Right lobe of liver (tissue), 6 donors: ENCODE measurements around the gene ADCY1. TPM values are rescaled to one million over a fixed set of nuclear protein-coding genes. Genes with fewer than 3 reads are reported as not detected.

Experiments
- ATAC-seq, 4 donors: fragments of 200-7000 bp; cut with Tn5 transposase; one replicate each; pipeline ENCODE4 v1.9.1; 2020; ENCODE audit warnings: mild to moderate bottlenecking in 4 of 4, moderate library complexity in 4 of 4
- DNase-seq, 3 donors: peaks; one replicate each; pipeline ENCODE4 v3.0.0-alpha.2; 2020
- H3K27ac ChIP-seq, 3 donors: fragments of 200-600 bp; one replicate each; pipeline ENCODE4 v1.8.0; 2022
- H3K27me3 ChIP-seq, 2 donors: fragments of 200-600 bp; one replicate each; pipeline ENCODE4 v1.8.0; 2022
- H3K36me3 ChIP-seq, 4 donors: fragments of 200-600 bp; sonication (generic) in 1 of 4; one replicate each; pipeline versions ENCODE4 v1.5.1 to v1.8.0; 2017 to 2022; ENCODE audit warnings: control low read depth in 1 of 4
- H3K4me1 ChIP-seq, 4 donors: fragments of 200-600 bp; sonication (generic) in 1 of 4; one replicate each; pipeline versions ENCODE4 v1.5.1 to v1.8.0; 2017 to 2022; ENCODE audit warnings: control low read depth in 1 of 4
- H3K4me3 ChIP-seq, 3 donors: fragments of 200-600 bp; one replicate each; pipeline ENCODE4 v1.8.0; 2022
- H3K9me3 ChIP-seq, 4 donors: fragments of 200-600 bp; sonication (generic) in 1 of 4; one replicate each; pipeline versions ENCODE4 v1.5.1 to v1.8.0; 2017 to 2022; ENCODE audit warnings: control low read depth in 1 of 4
- POLR2A ChIP-seq: fragments of 450-650 bp; IDR thresholded peaks from one replicate; pipeline ENCODE4 v1.6.1; 2017; ENCODE audit warnings: antibody characterized with exemption, mild to moderate bottlenecking
- WGBS: methylation state at CpG from one replicate; pipeline ENCODE4 v1.1.6; 2018; ENCODE audit warnings: low coverage, low lambda C conversion rate; ENCODE audit not compliant: insufficient coverage; ENCODE audit errors: missing lambda C conversion rate; 5-methylcytosine and 5-hydroxymethylcytosine counted together
- intact Hi-C, 2 donors: fragments of 100-400 bp; cut with DNase I; formaldehyde crosslinking; loops; one replicate each; pipeline versions ENCODE4 v1.11.2 to v1.14.1; 2022
- total RNA-seq, 6 experiments: library from RNA; depleted of rRNA in 2 of 6; stranded (reverse); fragments of >200 nt in 2 of 6; fragmentation: NEBNext Ultra II Directional in 3 of 6; extraction: Animal tissue kit (Norgen Biotek cat#: 25700) in 3 of 6; gene quantifications; one replicate each; pipeline versions ENCODE4 v1.1.0 to v1.2.4, GENCODE V29; 2016 to 2023
- TF ChIP-seq, protein P1 (sequence below), 4 donors: fragments of 200-600 bp in 3 of 4; fragments of 450-650 bp in 1 of 4; IDR thresholded peaks; one replicate each; pipeline versions ENCODE4 v1.5.1 to v1.8.0; 2016 to 2022; ENCODE audit warnings: antibody characterized with exemption in 4 of 4, mild to moderate bottlenecking in 2 of 4
- donor health status: DM: no; HTN: yes; CAD: no.
- donor health status: DM: no; HTN: no; CAD: no.
- donor health status: DM: no; HTN: no; CAD: no.
- donor health status: DM: no; HTN: yes; CAD: no.
- donor health status: DM: no; HTN: yes; CAD: no.

Gene ADCY1
- total RNA-seq, 6 experiments from 2014 or later = 7.2 to 17.6 (median 9.3) TPM

DNA sequence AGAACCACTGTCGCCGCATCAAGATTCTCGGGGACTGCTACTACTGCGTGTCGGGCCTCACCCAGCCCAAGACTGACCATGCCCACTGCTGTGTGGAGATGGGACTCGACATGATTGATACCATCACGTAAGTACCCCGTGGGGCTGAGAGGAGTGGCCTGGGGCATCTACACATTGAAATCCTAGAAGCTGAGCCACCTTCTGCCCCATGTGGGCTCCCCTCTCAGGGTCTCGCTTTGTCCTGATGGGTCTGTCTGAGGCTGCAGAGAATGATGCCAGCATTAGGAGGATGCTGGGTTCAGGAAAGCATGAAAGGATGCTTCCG is 74.5 kb downstream of the ADCY1 start:
- Histone ChIP-seq H3K36me3 (no peaks in the 10 kb centered on the region), H3K9me3 (no peaks in the 10 kb centered on the region), H3K27me3 (no peaks in the 10 kb centered on the region), H3K27ac (no peak overlapping the region), H3K4me3 (no peak overlapping the region), H3K4me1 (no peaks in the 10 kb centered on the region)
- intact Hi-C loops = no loop called here
- DNase-seq = no peak
- TF ChIP-seq, protein P1, sequence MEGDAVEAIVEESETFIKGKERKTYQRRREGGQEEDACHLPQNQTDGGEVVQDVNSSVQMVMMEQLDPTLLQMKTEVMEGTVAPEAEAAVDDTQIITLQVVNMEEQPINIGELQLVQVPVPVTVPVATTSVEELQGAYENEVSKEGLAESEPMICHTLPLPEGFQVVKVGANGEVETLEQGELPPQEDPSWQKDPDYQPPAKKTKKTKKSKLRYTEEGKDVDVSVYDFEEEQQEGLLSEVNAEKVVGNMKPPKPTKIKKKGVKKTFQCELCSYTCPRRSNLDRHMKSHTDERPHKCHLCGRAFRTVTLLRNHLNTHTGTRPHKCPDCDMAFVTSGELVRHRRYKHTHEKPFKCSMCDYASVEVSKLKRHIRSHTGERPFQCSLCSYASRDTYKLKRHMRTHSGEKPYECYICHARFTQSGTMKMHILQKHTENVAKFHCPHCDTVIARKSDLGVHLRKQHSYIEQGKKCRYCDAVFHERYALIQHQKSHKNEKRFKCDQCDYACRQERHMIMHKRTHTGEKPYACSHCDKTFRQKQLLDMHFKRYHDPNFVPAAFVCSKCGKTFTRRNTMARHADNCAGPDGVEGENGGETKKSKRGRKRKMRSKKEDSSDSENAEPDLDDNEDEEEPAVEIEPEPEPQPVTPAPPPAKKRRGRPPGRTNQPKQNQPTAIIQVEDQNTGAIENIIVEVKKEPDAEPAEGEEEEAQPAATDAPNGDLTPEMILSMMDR (IDR thresholded peaks at IDR 0.05) = no peak
- TF ChIP-seq POLR2A = no peak
- no peak for ATAC-seq
- 80% methylated on average over 2 of the region's 10 CpGs for WGBS

DNA sequence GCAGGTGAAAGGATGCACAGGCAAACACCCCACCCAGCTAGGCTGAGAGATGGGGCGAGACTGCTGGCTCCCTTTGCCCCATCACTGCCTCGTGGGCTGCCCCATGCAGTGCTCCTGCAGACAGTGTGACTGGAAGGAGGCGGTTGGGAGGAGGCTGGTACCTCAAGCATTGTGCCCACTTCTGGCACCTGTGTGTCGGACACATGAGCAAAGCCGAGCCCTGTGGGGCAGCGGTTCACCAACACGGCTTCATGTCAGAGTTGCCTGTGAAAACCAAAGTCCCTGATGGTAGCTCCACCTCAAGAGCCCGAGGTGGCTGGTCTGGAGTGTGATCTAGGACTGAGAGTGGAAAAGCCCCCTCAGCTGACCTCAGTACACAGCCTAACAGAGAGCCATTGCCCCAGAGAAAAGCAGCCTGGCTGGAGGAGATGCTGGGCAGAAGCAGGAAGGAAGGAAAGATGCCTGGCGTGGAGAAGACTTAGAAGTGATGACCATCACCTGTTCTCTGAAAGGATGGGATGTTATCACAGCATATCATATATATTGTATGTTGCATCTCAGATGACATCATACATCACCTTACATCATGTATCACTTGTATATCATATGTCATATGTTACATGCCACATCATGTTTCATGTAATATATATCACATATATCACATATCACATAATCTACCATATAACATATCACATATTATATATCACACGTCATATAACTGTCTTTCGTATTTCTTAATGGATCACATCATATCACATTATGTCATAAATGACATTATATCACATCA is 75.6 kb downstream of the ADCY1 start:
- Histone ChIP-seq H3K27me3 (no peaks in the 10 kb centered on the region), H3K4me1 (no peaks in the 10 kb centered on the region), H3K27ac (no peak overlapping the region), H3K36me3 (no peaks in the 10 kb centered on the region), H3K4me3 (no peak overlapping the region), H3K9me3 (no peaks in the 10 kb centered on the region)
- 61% methylated on average over 3 of the region's 11 CpGs for WGBS
- intact Hi-C loops = no loop called here
- TF ChIP-seq, protein P1 (IDR thresholded peaks at IDR 0.05) = no peak
- no peak for TF ChIP-seq POLR2A
- ATAC-seq = no peak
- peak in 1 of 3 donors; percentile 36 for DNase-seq

DNA sequence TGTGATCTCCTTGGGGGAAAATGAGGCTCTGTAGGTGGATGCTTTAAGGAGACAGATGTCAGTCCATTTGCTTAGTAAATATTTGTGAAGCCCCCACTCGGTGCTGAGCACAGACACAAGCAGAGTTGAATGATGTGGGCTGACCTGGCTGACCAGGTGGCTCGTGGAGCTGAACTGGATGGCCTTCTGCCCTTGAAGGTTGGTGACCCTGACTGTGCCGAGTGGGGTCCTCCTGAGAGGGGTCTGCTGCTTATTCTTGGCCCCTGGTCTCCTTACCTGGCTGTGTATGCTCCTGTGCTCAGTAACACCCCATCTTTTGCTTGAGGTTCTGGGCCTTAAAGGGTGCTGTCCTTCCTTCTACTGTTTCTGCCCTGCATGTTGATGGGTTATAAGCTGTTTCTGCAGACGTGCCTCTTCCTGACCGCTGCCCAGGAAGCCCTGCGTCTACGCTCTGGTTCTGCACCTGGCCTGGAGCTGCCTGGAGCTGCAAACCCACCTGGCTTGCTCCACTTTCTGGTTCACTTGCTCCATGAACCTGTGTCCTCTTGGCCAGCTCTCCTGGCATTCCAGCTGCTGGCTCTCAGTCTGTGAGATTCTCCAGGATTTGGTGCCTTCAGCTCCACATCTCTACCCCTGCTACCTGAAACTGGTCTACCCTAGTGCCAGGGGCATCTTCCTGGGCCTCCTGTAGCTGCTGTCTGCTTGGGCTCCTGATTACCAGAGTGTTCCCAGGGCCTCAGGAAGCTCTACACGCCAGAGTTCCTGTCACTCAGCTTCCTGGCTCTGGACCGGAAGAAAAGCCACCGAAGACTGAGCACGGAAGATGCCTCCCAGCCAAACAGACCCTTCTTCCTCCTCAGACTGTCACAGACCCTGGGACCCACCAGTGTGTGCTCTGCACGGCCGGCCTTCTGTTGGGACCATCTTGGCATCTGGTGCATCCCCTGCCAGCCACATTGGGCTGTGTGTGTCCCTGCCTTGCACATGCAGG is 76.5 kb downstream of the ADCY1 start:
- DNase-seq = peak in 1 of 3 donors; percentile 22
- intact Hi-C loops = no loop called here
- peak; percentile 28 to 44 (median 32) for ATAC-seq
- H3K4me3 ChIP-seq = no peak overlapping the region
- H3K27ac ChIP-seq = no peak overlapping the region
- H3K27me3 ChIP-seq = no peaks in the 10 kb centered on the region
- H3K4me1 ChIP-seq = no peaks in the 10 kb centered on the region
- H3K9me3 ChIP-seq = no peaks in the 10 kb centered on the region
- 24% methylated on average over 2 of the region's 13 CpGs for WGBS
- TF ChIP-seq, protein P1 (IDR thresholded peaks at IDR 0.05) = no peak
- no peak for TF ChIP-seq POLR2A
- H3K36me3 ChIP-seq = no peaks in the 10 kb centered on the region

DNA sequence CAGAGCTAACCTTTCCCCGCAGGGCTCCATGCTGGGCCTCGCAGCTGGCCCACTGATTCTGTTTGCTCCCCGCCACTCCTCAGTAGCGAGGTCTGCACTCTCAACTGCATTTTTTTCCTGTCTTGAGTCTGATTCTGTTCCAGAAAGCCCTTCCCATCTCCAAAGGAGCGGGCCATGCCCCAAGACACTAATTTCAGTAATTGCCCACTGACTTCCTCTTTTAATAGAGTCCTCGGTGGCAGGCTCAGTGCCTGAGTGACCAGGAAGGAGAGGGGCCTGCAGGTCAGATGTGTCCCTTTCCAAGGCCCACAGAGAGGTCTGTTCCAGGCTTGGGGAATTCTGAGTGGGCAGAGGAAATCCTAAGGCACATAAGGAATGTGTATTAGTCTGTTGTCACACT is 77.4 kb downstream of the ADCY1 start:
- intact Hi-C loops = no loop called here
- ATAC-seq = no peak

DNA sequence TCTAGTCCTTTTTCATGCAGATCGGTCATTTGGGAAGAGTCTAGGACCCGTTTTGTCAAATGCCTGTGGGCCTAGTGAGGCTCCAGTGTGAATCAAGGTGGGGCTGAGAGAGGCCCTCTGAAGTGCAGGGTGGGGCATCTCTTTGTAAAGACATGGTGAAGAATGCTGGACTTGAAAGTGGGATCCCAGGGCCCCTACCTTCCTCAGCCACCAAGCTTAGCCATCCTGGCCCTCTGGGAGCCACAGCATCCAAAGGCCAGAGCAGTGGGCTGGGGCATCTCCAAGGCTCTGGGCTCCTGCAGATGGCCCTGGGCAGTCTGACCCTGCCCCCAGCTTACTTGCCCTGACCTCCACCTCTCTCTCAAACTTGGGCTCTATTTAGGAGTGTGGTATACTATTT is 78.5 kb downstream of the ADCY1 start:
- H3K27ac ChIP-seq = no peak overlapping the region
- no peak overlapping the region for H3K4me3 ChIP-seq
- WGBS = 70% methylated on average over 2 of the region's 2 CpGs
- TF ChIP-seq, protein P1 (IDR thresholded peaks at IDR 0.05) = no peak
- TF ChIP-seq POLR2A = no peak
- intact Hi-C loops = no loop called here
- no peaks in the 10 kb centered on the region for H3K27me3 ChIP-seq
- no peaks in the 10 kb centered on the region for H3K36me3 ChIP-seq
- H3K4me1 ChIP-seq = no peaks in the 10 kb centered on the region
- H3K9me3 ChIP-seq = no peaks in the 10 kb centered on the region
- DNase-seq (no peak), ATAC-seq (no peak)

More for the DNA sequence above, 77.4 kb downstream of the ADCY1 start:
- Histone ChIP-seq H3K4me1 (no peaks in the 10 kb centered on the region), H3K27me3 (no peaks in the 10 kb centered on the region), H3K4me3 (no peak overlapping the region), H3K27ac (no peak overlapping the region), H3K36me3 (no peaks in the 10 kb centered on the region), H3K9me3 (no peaks in the 10 kb centered on the region)
- TF ChIP-seq POLR2A = no peak
- WGBS = 45% methylated on average over 3 of the region's 6 CpGs
- no peak for DNase-seq
